ENCODE measurements around the gene TOP2A.

Gene TOP2A

DNA sequence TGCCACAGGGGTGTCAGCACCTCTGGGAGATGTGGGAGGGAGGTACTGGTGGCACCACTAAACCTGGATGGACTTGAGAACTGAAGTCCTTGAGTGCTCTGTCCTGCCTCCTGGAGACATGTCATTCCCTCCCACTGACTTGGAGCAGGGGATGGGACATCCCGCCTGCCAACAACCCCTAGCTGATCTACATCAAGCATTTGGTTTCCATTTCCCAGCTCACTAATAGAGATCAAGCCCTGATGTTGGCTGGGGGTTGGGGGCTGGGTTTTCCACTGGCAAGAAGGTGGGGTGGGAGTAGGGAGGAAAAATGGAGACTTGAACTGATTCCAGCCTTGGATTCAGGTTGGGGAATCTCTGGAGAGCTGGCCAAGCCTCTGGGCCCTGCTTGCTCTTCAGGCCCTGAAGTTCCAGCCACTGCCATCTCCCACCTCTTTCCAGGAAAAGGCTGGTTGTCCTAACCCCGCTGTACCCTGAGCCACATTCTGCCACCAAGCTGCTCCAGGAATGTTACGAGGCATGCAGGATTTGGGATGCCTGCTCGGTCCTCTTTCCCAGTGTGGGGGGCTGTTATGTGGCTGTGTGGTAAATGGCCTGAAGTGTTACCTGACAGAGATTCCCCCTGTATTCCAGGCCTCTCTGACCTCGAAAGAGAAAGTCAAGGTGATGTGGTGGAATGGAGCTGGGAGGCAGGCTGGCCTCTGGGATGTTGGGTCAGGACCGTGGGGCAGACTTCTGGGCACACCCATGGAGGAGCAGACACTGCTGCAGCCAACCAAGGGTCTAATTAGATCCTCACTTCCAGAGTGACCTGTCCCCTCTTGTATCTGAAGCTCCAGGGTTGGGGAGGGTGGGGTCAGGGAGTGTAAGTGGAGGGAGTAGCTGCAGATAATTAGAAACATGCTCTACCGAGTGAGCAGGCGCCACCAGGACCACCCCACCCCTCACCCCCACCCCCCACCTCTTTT, 42.2 kb upstream of the TOP2A start:
- TF ChIP-seq POLR2A (IDR thresholded peaks at IDR 0.05; ENCODE audit: low read depth, low read length) = no peak
- FAIRE-seq (no peak), DNase-seq (ENCODE audit: insufficient read length, low spot score) (no peak)

- TF ChIP-seq POLR2A (IDR thresholded peaks at IDR 0.05; ENCODE audit: low read depth, low read length) = no peak
- DNase-seq (ENCODE audit: insufficient read length, low spot score) = no peak
- FAIRE-seq = no peak
Observed at GRCh38 chr17:40458851-40459482, 41.3 kb upstream of the TOP2A start.

GRCh38 chr17:40457964-40458791, 40.5 kb upstream of the TOP2A start:
- peak; percentile 80 for DNase-seq (ENCODE audit: insufficient read length, low spot score)
- no peak for FAIRE-seq
- TF ChIP-seq POLR2A (IDR thresholded peaks at IDR 0.05; ENCODE audit: low read depth, low read length) = no peak

DNA sequence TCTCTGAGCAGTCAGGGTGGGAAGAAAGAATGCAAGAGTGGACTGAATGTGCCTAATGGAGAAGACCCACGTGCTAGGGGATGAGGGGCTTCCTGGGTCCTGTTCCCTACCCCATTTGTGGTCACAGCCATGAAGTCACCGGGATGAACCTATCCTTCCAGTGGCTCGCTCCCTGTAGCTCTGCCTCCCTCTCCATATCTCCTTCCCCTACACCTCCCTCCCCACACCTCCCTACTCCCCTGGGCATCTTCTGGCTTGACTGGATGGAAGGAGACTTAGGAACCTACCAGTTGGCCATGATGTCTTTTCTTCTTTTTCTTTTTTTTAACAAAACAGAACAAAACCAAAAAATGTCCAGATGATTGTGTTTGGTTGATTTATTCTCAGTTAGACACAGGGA, 39.7 kb upstream of the TOP2A start:
- TF ChIP-seq POLR2A (IDR thresholded peaks at IDR 0.05; ENCODE audit: low read depth, low read length) = no peak
- no peak for FAIRE-seq
- no peak for DNase-seq (ENCODE audit: insufficient read length, low spot score)

DNA sequence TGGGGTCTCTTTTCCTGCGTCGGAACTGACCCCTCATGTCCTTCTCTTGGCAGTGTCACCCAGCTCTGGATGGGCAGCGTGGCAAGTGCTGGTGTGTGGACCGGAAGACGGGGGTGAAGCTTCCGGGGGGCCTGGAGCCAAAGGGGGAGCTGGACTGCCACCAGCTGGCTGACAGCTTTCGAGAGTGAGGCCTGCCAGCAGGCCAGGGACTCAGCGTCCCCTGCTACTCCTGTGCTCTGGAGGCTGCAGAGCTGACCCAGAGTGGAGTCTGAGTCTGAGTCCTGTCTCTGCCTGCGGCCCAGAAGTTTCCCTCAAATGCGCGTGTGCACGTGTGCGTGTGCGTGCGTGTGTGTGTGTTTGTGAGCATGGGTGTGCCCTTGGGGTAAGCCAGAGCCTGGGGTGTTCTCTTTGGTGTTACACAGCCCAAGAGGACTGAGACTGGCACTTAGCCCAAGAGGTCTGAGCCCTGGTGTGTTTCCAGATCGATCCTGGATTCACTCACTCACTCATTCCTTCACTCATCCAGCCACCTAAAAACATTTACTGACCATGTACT, 38.8 kb upstream of the TOP2A start:
- no peak for TF ChIP-seq POLR2A (IDR thresholded peaks at IDR 0.05; ENCODE audit: low read depth, low read length)
- DNase-seq (ENCODE audit: insufficient read length, low spot score) = no peak
- no peak for FAIRE-seq

- FAIRE-seq (no peak), DNase-seq (ENCODE audit: insufficient read length, low spot score) (no peak)
- no peak for TF ChIP-seq POLR2A (IDR thresholded peaks at IDR 0.05; ENCODE audit: low read depth, low read length)
Observed at GRCh38 chr17:40454613-40454995, 36.9 kb upstream of the TOP2A start.

DNA sequence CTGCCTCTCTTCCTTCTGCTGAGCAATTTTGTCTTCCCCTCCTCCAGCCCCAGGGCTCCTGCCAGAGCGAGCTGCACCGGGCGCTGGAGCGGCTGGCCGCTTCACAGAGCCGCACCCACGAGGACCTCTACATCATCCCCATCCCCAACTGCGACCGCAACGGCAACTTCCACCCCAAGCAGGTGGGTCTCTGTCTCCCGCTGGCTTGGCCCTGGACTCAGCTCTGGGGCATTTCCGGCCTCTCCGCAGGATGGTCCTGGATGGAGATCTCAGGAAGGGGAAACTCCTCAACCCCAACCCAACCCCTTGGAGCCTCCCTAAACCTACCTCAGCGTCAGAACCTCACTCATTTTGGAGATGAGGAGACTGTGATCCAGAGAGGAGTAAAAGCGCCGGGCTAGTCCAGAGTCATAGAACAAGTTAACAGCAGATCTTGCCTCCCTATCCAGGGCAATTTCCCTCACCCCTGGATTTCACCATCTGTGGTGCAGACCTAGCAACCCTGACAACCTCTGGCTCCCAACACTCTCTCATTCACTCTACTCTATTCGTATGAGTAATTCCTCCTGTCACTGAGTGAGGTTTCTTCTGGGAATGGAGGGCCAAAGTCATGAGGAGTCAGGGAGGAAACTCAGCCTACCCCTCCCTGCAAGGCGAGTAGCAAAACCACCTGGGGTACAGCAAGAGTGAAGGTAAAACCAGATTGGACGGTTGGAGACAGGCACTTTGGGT, 36.4 kb upstream of the TOP2A start:
- DNase-seq (ENCODE audit: insufficient read length, low spot score) (peak; percentile 68), FAIRE-seq (no peak)
- TF ChIP-seq POLR2A (IDR thresholded peaks at IDR 0.05; ENCODE audit: low read depth, low read length) = no peak

DNA sequence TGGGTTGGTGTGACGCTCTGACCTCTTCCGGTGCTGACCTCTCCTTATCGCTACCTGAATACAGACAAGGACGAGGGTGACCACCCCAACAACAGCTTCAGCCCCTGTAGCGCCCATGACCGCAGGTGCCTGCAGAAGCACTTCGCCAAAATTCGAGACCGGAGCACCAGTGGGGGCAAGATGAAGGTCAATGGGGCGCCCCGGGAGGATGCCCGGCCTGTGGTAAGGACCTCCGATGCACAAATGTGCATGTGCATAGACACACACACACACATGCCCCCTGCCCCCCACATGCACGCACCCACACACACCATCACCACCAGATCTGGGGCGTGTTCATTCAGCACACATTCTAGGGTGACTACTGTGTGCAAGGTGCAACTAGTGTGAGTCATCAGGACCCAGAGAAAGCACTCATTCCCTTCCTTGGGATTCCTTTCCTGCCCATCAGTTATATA, 35.3 kb upstream of the TOP2A start:
- no peak for TF ChIP-seq POLR2A (IDR thresholded peaks at IDR 0.05; ENCODE audit: low read depth, low read length)
- FAIRE-seq (no peak), DNase-seq (ENCODE audit: insufficient read length, low spot score) (peak; percentile 91)

- TF ChIP-seq POLR2A (IDR thresholded peaks at IDR 0.05; ENCODE audit: low read depth, low read length) = no peak
- DNase-seq (ENCODE audit: insufficient read length, low spot score) (no peak), FAIRE-seq (no peak)
Observed at GRCh38 chr17:40452216-40452787, 34.6 kb upstream of the TOP2A start.

- DNase-seq (ENCODE audit: insufficient read length, low spot score) = no peak
- no peak for TF ChIP-seq POLR2A (IDR thresholded peaks at IDR 0.05; ENCODE audit: low read depth, low read length)
- FAIRE-seq = no peak
Observed at GRCh38 chr17:40451420-40451819, 33.7 kb upstream of the TOP2A start.

DNA sequence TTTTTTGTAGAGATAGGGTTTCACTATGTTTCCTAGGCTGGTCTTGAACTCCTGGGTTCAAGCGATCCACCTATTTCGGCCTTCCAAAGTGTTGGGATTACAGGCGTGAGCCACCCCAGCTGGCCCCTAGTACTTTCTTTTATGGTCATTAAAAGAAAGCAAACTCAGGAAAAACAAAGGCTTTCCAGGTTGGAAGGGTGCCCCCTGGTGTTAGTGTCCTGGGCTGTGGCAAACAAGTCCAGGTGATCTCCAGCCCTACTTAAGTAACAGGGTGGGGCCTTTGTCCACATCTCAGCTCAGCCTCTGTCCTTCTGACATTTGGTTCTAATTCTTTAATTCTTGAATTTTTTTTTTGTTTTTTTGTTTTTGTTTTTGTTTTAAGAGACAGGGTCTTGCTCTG, 32.5 kb upstream of the TOP2A start:
- FAIRE-seq (no peak), DNase-seq (ENCODE audit: insufficient read length, low spot score) (no peak)
- TF ChIP-seq POLR2A (IDR thresholded peaks at IDR 0.05; ENCODE audit: low read depth, low read length) = no peak

GRCh38 chr17:40448639-40449261, 31.1 kb upstream of the TOP2A start:
- no peak for DNase-seq (ENCODE audit: insufficient read length, low spot score)
- FAIRE-seq = no peak
- no peak for TF ChIP-seq POLR2A (IDR thresholded peaks at IDR 0.05; ENCODE audit: low read depth, low read length)
